GM23338 (cell line): ENCODE results near the gene WARS2.

Source experiments
- POLR2AphosphoS5 ChIP-seq: IDR thresholded peaks from 2 replicates; pipeline ENCODE4 v1.6.1; 2016; ENCODE audit warnings: antibody characterized with exemption, low read depth
- TF ChIP-seq, protein P1 (sequence below), 2 experiments: fragments of 200-600 bp in 1 of 2; sonication (generic) in 1 of 2; conservative IDR thresholded peaks; 2 replicates each; pipeline versions ENCODE4 v1.5.1 to v1.6.1; 2016 to 2017; ENCODE audit warnings: antibody characterized with exemption in 2 of 2, low read depth in 2 of 2, mild to moderate bottlenecking in 2 of 2, moderate library complexity in 1 of 2

DNA sequence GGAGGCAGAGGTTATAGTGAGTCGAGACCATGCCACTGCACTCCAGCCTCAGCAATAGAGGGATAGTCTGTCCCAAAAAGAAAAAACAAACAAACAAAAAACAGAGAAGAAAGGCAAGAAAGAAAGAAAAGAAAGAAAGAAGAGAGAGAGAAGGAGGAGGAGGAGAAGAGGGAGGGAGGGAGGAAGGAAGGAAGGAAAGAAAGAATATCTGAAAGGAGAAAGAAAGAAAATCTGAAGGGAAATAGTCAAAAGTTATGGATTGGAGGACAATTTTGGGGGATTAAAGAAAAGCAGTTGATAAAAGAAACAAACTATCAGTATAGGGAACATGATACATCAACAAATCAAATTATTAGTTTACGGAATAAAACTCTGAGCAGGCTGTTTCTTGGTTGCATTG lies 84.9 kb downstream of the WARS2 start:
- TF ChIP-seq, protein P1, sequence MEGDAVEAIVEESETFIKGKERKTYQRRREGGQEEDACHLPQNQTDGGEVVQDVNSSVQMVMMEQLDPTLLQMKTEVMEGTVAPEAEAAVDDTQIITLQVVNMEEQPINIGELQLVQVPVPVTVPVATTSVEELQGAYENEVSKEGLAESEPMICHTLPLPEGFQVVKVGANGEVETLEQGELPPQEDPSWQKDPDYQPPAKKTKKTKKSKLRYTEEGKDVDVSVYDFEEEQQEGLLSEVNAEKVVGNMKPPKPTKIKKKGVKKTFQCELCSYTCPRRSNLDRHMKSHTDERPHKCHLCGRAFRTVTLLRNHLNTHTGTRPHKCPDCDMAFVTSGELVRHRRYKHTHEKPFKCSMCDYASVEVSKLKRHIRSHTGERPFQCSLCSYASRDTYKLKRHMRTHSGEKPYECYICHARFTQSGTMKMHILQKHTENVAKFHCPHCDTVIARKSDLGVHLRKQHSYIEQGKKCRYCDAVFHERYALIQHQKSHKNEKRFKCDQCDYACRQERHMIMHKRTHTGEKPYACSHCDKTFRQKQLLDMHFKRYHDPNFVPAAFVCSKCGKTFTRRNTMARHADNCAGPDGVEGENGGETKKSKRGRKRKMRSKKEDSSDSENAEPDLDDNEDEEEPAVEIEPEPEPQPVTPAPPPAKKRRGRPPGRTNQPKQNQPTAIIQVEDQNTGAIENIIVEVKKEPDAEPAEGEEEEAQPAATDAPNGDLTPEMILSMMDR (conservative IDR thresholded peaks at IDR 0.05; ENCODE audit: low read depth in 2 of 2) = no peak
- TF ChIP-seq POLR2AphosphoS5 = no peak
